H1 (cell line): ENCODE measurements around the gene ELL2. TPM values are rescaled to one million over a fixed set of nuclear protein-coding genes. Genes with fewer than 3 reads are reported as not detected.

Experiments
- CTCF ChIA-PET: fragments of 300-600 bp; sonication (Branson Sonifier 250); formaldehyde crosslinking; loops from one replicate; lab custom pipeline; 2021; ENCODE audit not compliant: partially characterized antibody; lab: Charles Lee
- POLR2A ChIA-PET: fragments of 300-600 bp; sonication (Branson Sonifier 250); formaldehyde crosslinking; loops from one replicate; lab custom pipeline; 2021; ENCODE audit warnings: inconsistent platforms; ENCODE audit not compliant: partially characterized antibody; lab: Charles Lee
- DNase-seq, 2 experiments: peaks; one replicate each; pipeline versions ENCODE4 v3.0.0 to v3.0.0-alpha.2; 2010 to 2022; ENCODE audit warnings: low spot score in 2 of 2, low read depth in 1 of 2, mixed read lengths in 1 of 2
- FAIRE-seq: peaks from 2 replicates; lab custom pipeline; 2011; peaks lifted over from hg19 to GRCh38; lab: Jason Lieb, UNC
- H2AFZ ChIP-seq: 2 replicates; pipeline ENCODE4 v1.8.1; 2012; ENCODE audit warnings: low read length, inconsistent platforms
- H2AK5ac ChIP-seq: 2 replicates; pipeline ENCODE4 v1.6.1; 2013; ENCODE audit warnings: low read depth, low read length
- H2BK120ac ChIP-seq: replicated peaks from 2 replicates; pipeline ENCODE3; 2013; ENCODE audit warnings: low read depth, low read length, inconsistent platforms
- H2BK12ac ChIP-seq: 2 replicates; pipeline ENCODE4 v1.6.1; 2013; ENCODE audit warnings: low read depth, low read length
- H2BK15ac ChIP-seq: 2 replicates; pipeline ENCODE4 v1.6.1; 2013; ENCODE audit warnings: low read length
- H2BK20ac ChIP-seq: 2 replicates; pipeline ENCODE4 v1.6.1; 2013; ENCODE audit warnings: low read length
- H2BK5ac ChIP-seq: 2 replicates; pipeline ENCODE4 v1.6.1; 2013; ENCODE audit warnings: low read depth, low read length
- H3K14ac ChIP-seq: 2 replicates; pipeline ENCODE4 v1.6.1; 2013; ENCODE audit warnings: inconsistent platforms; ENCODE audit not compliant: insufficient read length
- H3K18ac ChIP-seq: 2 replicates; pipeline ENCODE4 v1.6.1; 2013; ENCODE audit warnings: low read length; ENCODE audit errors: extremely low read depth
- H3K23ac ChIP-seq: 2 replicates; pipeline ENCODE4 v1.6.1; 2013; ENCODE audit warnings: inconsistent platforms; ENCODE audit not compliant: insufficient read length
- H3K23me2 ChIP-seq: 2 replicates; pipeline ENCODE4 v1.6.1; 2013; ENCODE audit warnings: low read depth, low read length
- H3K27ac ChIP-seq: 2 replicates; pipeline ENCODE4 v1.6.1; 2011; ENCODE audit warnings: low read depth, low read length, inconsistent platforms
- H3K27me3 ChIP-seq, 4 experiments: replicated peaks in 1 of 4; 1 replicate in 1 of 4; 2 replicates in 3 of 4; pipeline versions ENCODE4 v1.6.1 to v1.8.1; 2011 to 2013; ENCODE audit warnings: low read length in 3 of 4, mild to moderate bottlenecking in 3 of 4, inconsistent platforms in 2 of 4, mixed read lengths in 2 of 4, moderate library complexity in 1 of 4; ENCODE audit not compliant: control insufficient read depth in 3 of 4, insufficient read depth in 3 of 4; ENCODE audit errors: extremely low read depth in 1 of 4
- H3K36me3 ChIP-seq, 4 experiments: 2 replicates each; pipeline versions ENCODE4 v1.6.1 to v1.8.1; 2011 to 2013; ENCODE audit warnings: mild to moderate bottlenecking in 4 of 4, low read length in 3 of 4, moderate library complexity in 2 of 4, control low read depth in 1 of 4, inconsistent platforms in 1 of 4; ENCODE audit not compliant: insufficient read depth in 4 of 4, control insufficient read depth in 2 of 4
- H3K4ac ChIP-seq: replicated peaks from 2 replicates; pipeline ENCODE3; 2013; ENCODE audit warnings: low read length, low read depth, mixed read lengths, inconsistent platforms; ENCODE audit not compliant: insufficient read length
- H3K4me1 ChIP-seq, 4 experiments: replicated peaks in 1 of 4; 1 replicate in 1 of 4; 2 replicates in 3 of 4; pipeline versions ENCODE4 v1.6.1 to v1.8.1; 2011 to 2013; ENCODE audit warnings: low read length in 3 of 4, inconsistent platforms in 2 of 4, mixed read lengths in 1 of 4; ENCODE audit not compliant: insufficient read depth in 4 of 4, control insufficient read depth in 3 of 4
- H3K4me2 ChIP-seq, 2 experiments: 2 replicates each; pipeline versions ENCODE4 v1.6.1 to v1.8.1; 2011 to 2013; ENCODE audit warnings: low read depth in 2 of 2, low read length in 2 of 2, control low read depth in 1 of 2, inconsistent platforms in 1 of 2, mild to moderate bottlenecking in 1 of 2; ENCODE audit not compliant: insufficient read depth in 1 of 2
- H3K4me3 ChIP-seq, 4 experiments: fragments of 200-600, 300-600 bp in 1 of 4; sonication (generic), shearing (Covaris generic), sonication (Bioruptor Twin) in 1 of 4; 2 replicates each; pipeline versions ENCODE4 v1.5.1 to v1.8.1; 2011 to 2016; ENCODE audit warnings: low read length in 4 of 4, low read depth in 3 of 4, control low read depth in 2 of 4, inconsistent platforms in 2 of 4, mild to moderate bottlenecking in 2 of 4, mixed read lengths in 1 of 4, moderate library complexity in 1 of 4; ENCODE audit not compliant: insufficient read depth in 2 of 4; ENCODE audit errors: extremely low read depth in 1 of 4
- H3K56ac ChIP-seq: replicated peaks from 2 replicates; pipeline ENCODE3; 2013; ENCODE audit warnings: low read depth, mild to moderate bottlenecking, mixed read lengths, low read length, inconsistent platforms; ENCODE audit not compliant: insufficient read length
- H3K79me1 ChIP-seq: 2 replicates; pipeline ENCODE4 v1.6.1; 2013; ENCODE audit warnings: low read depth, low read length, control low read depth
- H3K79me2 ChIP-seq, 2 experiments: 2 replicates each; pipeline versions ENCODE4 v1.6.1 to v1.8.1; 2012 to 2013; ENCODE audit warnings: low read length in 2 of 2, mild to moderate bottlenecking in 2 of 2, inconsistent platforms in 1 of 2; ENCODE audit not compliant: insufficient read depth in 2 of 2, control insufficient read depth in 1 of 2
- H3K9ac ChIP-seq, 4 experiments: replicated peaks in 1 of 4; 1 replicate in 1 of 4; 2 replicates in 3 of 4; pipeline versions ENCODE4 v1.6.1 to v1.8.1; 2011 to 2013; ENCODE audit warnings: low read depth in 3 of 4, low read length in 3 of 4, control low read depth in 2 of 4, mild to moderate bottlenecking in 2 of 4, moderate library complexity in 2 of 4, inconsistent platforms in 1 of 4; ENCODE audit errors: extremely low read depth in 1 of 4
- H3K9me3 ChIP-seq, 2 experiments: 2 replicates each; pipeline versions ENCODE4 v1.6.1 to v1.8.1; 2012 to 2013; ENCODE audit warnings: mild to moderate bottlenecking in 2 of 2, moderate library complexity in 2 of 2, control low read depth in 1 of 2, inconsistent platforms in 1 of 2, low read depth in 1 of 2, low read length in 1 of 2, mixed read lengths in 1 of 2; ENCODE audit not compliant: insufficient read depth in 2 of 2
- H4K20me1 ChIP-seq, 2 experiments: replicated peaks in 1 of 2; 2 replicates each; pipeline versions ENCODE3 to v1.8.1; 2011 to 2013; ENCODE audit warnings: inconsistent platforms in 2 of 2, low read length in 2 of 2, mild to moderate bottlenecking in 1 of 2; ENCODE audit not compliant: insufficient read depth in 2 of 2, control insufficient read depth in 1 of 2
- H4K5ac ChIP-seq: 2 replicates; pipeline ENCODE4 v1.6.1; 2013; ENCODE audit warnings: low read length, low read depth, mixed read lengths, inconsistent platforms; ENCODE audit not compliant: insufficient read length
- H4K8ac ChIP-seq: 2 replicates; pipeline ENCODE4 v1.8.0; 2013; ENCODE audit warnings: mild to moderate bottlenecking, moderate library complexity, low read length, inconsistent platforms; ENCODE audit not compliant: insufficient read depth; ENCODE audit errors: extremely low read depth
- H4K91ac ChIP-seq: replicated peaks from 2 replicates; pipeline ENCODE3; 2013; ENCODE audit warnings: low read length, mixed read lengths, inconsistent platforms; ENCODE audit not compliant: insufficient read length
- TAF7 ChIP-seq: optimal IDR thresholded peaks from 2 replicates; pipeline ENCODE3; 2011; ENCODE audit warnings: low read depth, mild to moderate bottlenecking, inconsistent platforms, low read length, moderate library complexity, borderline replicate concordance
- TCF12 ChIP-seq: IDR thresholded peaks from 2 replicates; pipeline ENCODE4 v1.6.1; 2011; ENCODE audit warnings: low read depth, mild to moderate bottlenecking, low read length
- WGBS, 2 experiments: shearing (Covaris generic) in 1 of 2; methylation state at CpG; one replicate each; pipeline versions ENCODE4 v1.1.6 to v1.1.7; 2013 to 2015; ENCODE audit warnings: low lambda C conversion rate in 2 of 2, mixed read lengths in 2 of 2, inconsistent platforms in 1 of 2, low coverage in 1 of 2, missing lambda C conversion rate in 1 of 2; ENCODE audit not compliant: insufficient replicate concordance in 2 of 2, insufficient coverage in 1 of 2, insufficient read length in 1 of 2; ENCODE audit errors: extremely low coverage in 1 of 2, missing lambda C conversion rate in 1 of 2; 5-methylcytosine and 5-hydroxymethylcytosine counted together
- polyA plus RNA-seq, 7 experiments: library from polyadenylated mRNA; depleted of rRNA in 3 of 7; stranded (reverse) in 5 of 7; unstranded in 2 of 7; fragments of >200 nt in 5 of 7; fragments of 200-250 nt in 2 of 7; gene quantifications; 1 replicate in 5 of 7; 2 replicates in 1 of 7; 4 replicates in 1 of 7; pipeline versions ENCODE4 v1.2.1 to v1.2.3, GENCODE V29; 2011 to 2013; ENCODE audit warnings: missing spikeins in 2 of 7, mixed read lengths in 2 of 7
- total RNA-seq: library from RNA; stranded (reverse); fragmentation: NEBNext Ultra II Directional; extraction: Animal tissue kit (Norgen Biotek cat#: 25700); gene quantifications from 2 replicates; pipeline ENCODE4 v1.2.1, GENCODE V29; 2021

ELL2 gene
- total and polyA plus RNA-seq, 2 of the 8 experiments (the other 6 are each of a cell fraction or from before 2014, with no cell fraction given) = 6.3 to 29.4 TPM

DNA sequence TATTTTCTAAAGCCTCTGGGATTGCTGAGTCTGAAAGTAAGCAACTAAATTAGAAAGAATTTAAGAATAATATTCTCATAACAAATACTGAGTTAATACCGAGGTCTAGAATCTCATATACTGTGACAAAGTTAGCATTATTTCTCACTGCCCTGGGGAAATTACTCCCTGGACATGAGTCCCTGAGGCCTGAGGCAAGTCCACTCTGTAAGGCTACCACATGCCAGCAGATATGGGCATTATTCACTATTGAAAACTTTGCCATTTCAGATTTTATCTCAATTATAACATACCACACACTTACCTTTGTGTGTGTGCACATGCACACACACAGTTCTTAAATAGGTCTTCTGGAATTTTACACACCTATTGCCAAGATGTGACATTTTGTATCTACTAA lies 22.9 kb downstream of the ELL2 start:
- no peak overlapping the region for H3K56ac ChIP-seq
- ChIA-PET CTCF (interaction anchor here (1.0 kb wide), 1 partner anchor 370 kb away, joined by 3 read pairs; no protein-coding TSS in a partner anchor), POLR2A (no interaction called here)
- no peak overlapping the region for H4K8ac ChIP-seq
- WGBS, 2 experiments = 100% methylated on average over 1 of the region's 1 CpG; no CpG with 5 or more reads in 1 of the 2 experiments
- H2AK5ac ChIP-seq = no peak overlapping the region
- H3K9me3 ChIP-seq = no peaks in the 10 kb centered on the region
- H3K23ac ChIP-seq = no peak overlapping the region
- no peak overlapping the region for H2BK12ac ChIP-seq
- no peak overlapping the region for H2BK15ac ChIP-seq
- H3K79me2 ChIP-seq = no peaks in the 10 kb centered on the region
- H3K79me1 ChIP-seq = no peaks in the 10 kb centered on the region
- H3K18ac ChIP-seq = no peak overlapping the region
- H2BK5ac ChIP-seq = no peak overlapping the region
- H3K36me3 ChIP-seq = no peaks in the 10 kb centered on the region
- H4K91ac ChIP-seq = no peak overlapping the region
- no peak overlapping the region for H3K4me2 ChIP-seq
- no peak overlapping the region for H3K9ac ChIP-seq
- H2BK20ac ChIP-seq = no peak overlapping the region
- H3K14ac ChIP-seq = no peak overlapping the region
- no peaks in the 10 kb centered on the region for H3K27me3 ChIP-seq
- H4K20me1 ChIP-seq = no peaks in the 10 kb centered on the region
- no peak overlapping the region for H2BK120ac ChIP-seq
- no peak overlapping the region for H3K4me3 ChIP-seq
- H3K4ac ChIP-seq = no peak overlapping the region
- FAIRE-seq (no peak), DNase-seq (no peak)
- no peak for TF ChIP-seq TCF12
- TF ChIP-seq TAF7 = no peak
- H3K27ac ChIP-seq = no peak overlapping the region
- no peak overlapping the region for H2AFZ ChIP-seq
- H3K4me1 ChIP-seq = peaks cover 0 to 21% (median 2%) of the 10 kb centered on the region in 4 experiments; a peak in 3 of 7 replicates
- no peaks in the 10 kb centered on the region for H3K23me2 ChIP-seq
- no peak overlapping the region for H4K5ac ChIP-seq
